ENCODE data around the gene LMBR1. TPM values are rescaled to one million over a fixed set of nuclear protein-coding genes. Genes with fewer than 3 reads are reported as not detected.

Gene LMBR1
- total and polyA plus RNA-seq, 5 donors from 2014 or later, result 35.7 to 71.9 (median 39.9) TPM

- ATAC-seq (ENCODE audit: low read depth in 2 of 2) (no peak), DNase-seq (no peak)
- Mint-ChIP-seq H3K9me3 (no peaks in the 10 kb centered on the region), H3K36me3 (peaks cover 27% of the 10 kb centered on the region), H3K4me3 (no peak overlapping the region), H3K4me1 (peaks cover 2 to 14% (median 6%) of the 10 kb centered on the region in 4 donors), H3K27me3 (no peaks in the 10 kb centered on the region), H3K27ac (no peak overlapping the region)
- peaks cover 28% of the 10 kb centered on the region for H3K36me3 ChIP-seq (ENCODE audit: control insufficient read depth, insufficient read depth, low read length)
- H3K9me3 ChIP-seq (ENCODE audit: control insufficient read depth in 2 of 2, low read length in 2 of 2), result no peaks in the 10 kb centered on the region
- H3K4me3 ChIP-seq (ENCODE audit: low read depth, low read length), result no peak overlapping the region
- H3K4me1 ChIP-seq (ENCODE audit: control insufficient read depth, insufficient read depth, low read length, poor library complexity, severe bottlenecking), result no peaks in the 10 kb centered on the region
- H3K27ac ChIP-seq (ENCODE audit: insufficient read depth, low read length, poor library complexity, severe bottlenecking), result no peak overlapping the region
- no peaks in the 10 kb centered on the region for H3K27me3 ChIP-seq (ENCODE audit: control insufficient read depth, insufficient read depth, low read length)
Observed at GRCh38 chr7:156752367-156753228, 140.4 kb downstream of the LMBR1 start.

GRCh38 chr7:156751319-156751718 is 141.7 kb downstream of the LMBR1 start:
- peaks cover 2 to 14% (median 6%) of the 10 kb centered on the region in 4 donors for H3K4me1 Mint-ChIP-seq
- no peak overlapping the region for H3K4me3 ChIP-seq (ENCODE audit: low read depth, low read length)
- no peak overlapping the region for H3K27ac ChIP-seq (ENCODE audit: insufficient read depth, low read length, poor library complexity, severe bottlenecking)
- no peak overlapping the region for H3K4me3 Mint-ChIP-seq
- ATAC-seq (ENCODE audit: low read depth in 2 of 2) (no peak), DNase-seq (peak in 1 of 3 donors; percentile 63)
- H3K9me3 Mint-ChIP-seq, result no peaks in the 10 kb centered on the region
- H3K9me3 ChIP-seq (ENCODE audit: control insufficient read depth in 2 of 2, low read length in 2 of 2), result no peaks in the 10 kb centered on the region
- H3K4me1 ChIP-seq (ENCODE audit: control insufficient read depth, insufficient read depth, low read length, poor library complexity, severe bottlenecking), result no peaks in the 10 kb centered on the region
- peaks cover 24% of the 10 kb centered on the region for H3K36me3 ChIP-seq (ENCODE audit: control insufficient read depth, insufficient read depth, low read length)
- H3K27me3 ChIP-seq (ENCODE audit: control insufficient read depth, insufficient read depth, low read length), result no peaks in the 10 kb centered on the region
- no peak overlapping the region for H3K27ac Mint-ChIP-seq
- H3K36me3 Mint-ChIP-seq, result peaks cover 22% of the 10 kb centered on the region
- no peaks in the 10 kb centered on the region for H3K27me3 Mint-ChIP-seq

- H3K9me3 Mint-ChIP-seq, result peaks cover 0 to 3% (median 0%) of the 10 kb centered on the region in 7 donors
- H3K27ac ChIP-seq (ENCODE audit: insufficient read depth, low read length, poor library complexity, severe bottlenecking), result no peak overlapping the region
- peaks cover 8% of the 10 kb centered on the region for H3K36me3 ChIP-seq (ENCODE audit: control insufficient read depth, insufficient read depth, low read length)
- H3K36me3 Mint-ChIP-seq, result peaks cover 29% of the 10 kb centered on the region
- ATAC-seq (ENCODE audit: low read depth in 2 of 2), result no peak
- no peak overlapping the region for H3K4me3 ChIP-seq (ENCODE audit: low read depth, low read length)
- peaks cover 2 to 10% (median 8%) of the 10 kb centered on the region in 4 donors for H3K4me1 Mint-ChIP-seq
- no peaks in the 10 kb centered on the region for H3K27me3 ChIP-seq (ENCODE audit: control insufficient read depth, insufficient read depth, low read length)
- no peak overlapping the region for H3K27ac Mint-ChIP-seq
- H3K27me3 Mint-ChIP-seq, result no peaks in the 10 kb centered on the region
- no peak overlapping the region for H3K4me3 Mint-ChIP-seq
- no peaks in the 10 kb centered on the region for H3K9me3 ChIP-seq (ENCODE audit: control insufficient read depth in 2 of 2, low read length in 2 of 2)
- DNase-seq, result no peak
- no peaks in the 10 kb centered on the region for H3K4me1 ChIP-seq (ENCODE audit: control insufficient read depth, insufficient read depth, low read length, poor library complexity, severe bottlenecking)
Observed at GRCh38 chr7:156747718-156748117, 145.3 kb downstream of the LMBR1 start.

GRCh38 chr7:156746891-156747290 is 146.1 kb downstream of the LMBR1 start:
- Mint-ChIP-seq H3K4me1 (peaks cover 3 to 10% (median 8%) of the 10 kb centered on the region in 4 donors), H3K27me3 (no peaks in the 10 kb centered on the region), H3K9me3 (peaks cover 0 to 3% (median 1%) of the 10 kb centered on the region in 7 donors), H3K36me3 (peaks cover 34% of the 10 kb centered on the region), H3K4me3 (no peak overlapping the region), H3K27ac (no peak overlapping the region)
- Histone ChIP-seq H3K4me1 (ENCODE audit: control insufficient read depth, insufficient read depth, low read length, poor library complexity, severe bottlenecking) (no peaks in the 10 kb centered on the region), H3K9me3 (ENCODE audit: control insufficient read depth in 2 of 2, low read length in 2 of 2) (no peaks in the 10 kb centered on the region), H3K27me3 (ENCODE audit: control insufficient read depth, insufficient read depth, low read length) (no peaks in the 10 kb centered on the region), H3K36me3 (ENCODE audit: control insufficient read depth, insufficient read depth, low read length) (peaks cover 7% of the 10 kb centered on the region), H3K27ac (ENCODE audit: insufficient read depth, low read length, poor library complexity, severe bottlenecking) (no peak overlapping the region), H3K4me3 (ENCODE audit: low read depth, low read length) (no peak overlapping the region)
- no peak for DNase-seq
- no peak for ATAC-seq (ENCODE audit: low read depth in 2 of 2)

GRCh38 chr7:156739596-156739995 is 153.4 kb downstream of the LMBR1 start:
- DNase-seq (no peak), ATAC-seq (ENCODE audit: low read depth in 2 of 2) (no peak)
- H3K4me1 ChIP-seq (ENCODE audit: control insufficient read depth, insufficient read depth, low read length, poor library complexity, severe bottlenecking), result no peaks in the 10 kb centered on the region
- no peak overlapping the region for H3K4me3 ChIP-seq (ENCODE audit: low read depth, low read length)
- no peak overlapping the region for H3K4me3 Mint-ChIP-seq
- H3K9me3 Mint-ChIP-seq, result peaks cover 4 to 17% (median 7%) of the 10 kb centered on the region in 7 donors
- no peaks in the 10 kb centered on the region for H3K27me3 Mint-ChIP-seq
- H3K9me3 ChIP-seq (ENCODE audit: control insufficient read depth in 2 of 2, low read length in 2 of 2), result peaks cover 0 to under 1% of the 10 kb centered on the region in 2 experiments
- no peak overlapping the region for H3K27ac Mint-ChIP-seq
- peaks cover 59% of the 10 kb centered on the region for H3K36me3 Mint-ChIP-seq
- H3K36me3 ChIP-seq (ENCODE audit: control insufficient read depth, insufficient read depth, low read length), result peaks cover 26% of the 10 kb centered on the region
- peaks cover 2 to 25% (median 7%) of the 10 kb centered on the region in 4 donors for H3K4me1 Mint-ChIP-seq
- H3K27me3 ChIP-seq (ENCODE audit: control insufficient read depth, insufficient read depth, low read length), result no peaks in the 10 kb centered on the region
- H3K27ac ChIP-seq (ENCODE audit: insufficient read depth, low read length, poor library complexity, severe bottlenecking), result no peak overlapping the region

GRCh38 chr7:156735851-156736250 is 157.1 kb downstream of the LMBR1 start:
- no peak overlapping the region for H3K27ac ChIP-seq (ENCODE audit: insufficient read depth, low read length, poor library complexity, severe bottlenecking)
- Mint-ChIP-seq H3K36me3 (peaks cover 71% of the 10 kb centered on the region), H3K9me3 (peaks cover 4 to 27% (median 8%) of the 10 kb centered on the region in 7 donors), H3K27me3 (peaks cover 5% of the 10 kb centered on the region), H3K27ac (no peak overlapping the region), H3K4me1 (peaks cover 0 to 28% (median 6%) of the 10 kb centered on the region in 4 donors), H3K4me3 (no peak overlapping the region)
- ATAC-seq (ENCODE audit: low read depth in 2 of 2) (no peak), DNase-seq (no peak)
- peaks cover 3 to 16% of the 10 kb centered on the region in 2 experiments for H3K9me3 ChIP-seq (ENCODE audit: control insufficient read depth in 2 of 2, low read length in 2 of 2)
- H3K4me1 ChIP-seq (ENCODE audit: control insufficient read depth, insufficient read depth, low read length, poor library complexity, severe bottlenecking), result no peaks in the 10 kb centered on the region
- peaks cover 47% of the 10 kb centered on the region for H3K36me3 ChIP-seq (ENCODE audit: control insufficient read depth, insufficient read depth, low read length)
- no peaks in the 10 kb centered on the region for H3K27me3 ChIP-seq (ENCODE audit: control insufficient read depth, insufficient read depth, low read length)
- no peak overlapping the region for H3K4me3 ChIP-seq (ENCODE audit: low read depth, low read length)

DNA sequence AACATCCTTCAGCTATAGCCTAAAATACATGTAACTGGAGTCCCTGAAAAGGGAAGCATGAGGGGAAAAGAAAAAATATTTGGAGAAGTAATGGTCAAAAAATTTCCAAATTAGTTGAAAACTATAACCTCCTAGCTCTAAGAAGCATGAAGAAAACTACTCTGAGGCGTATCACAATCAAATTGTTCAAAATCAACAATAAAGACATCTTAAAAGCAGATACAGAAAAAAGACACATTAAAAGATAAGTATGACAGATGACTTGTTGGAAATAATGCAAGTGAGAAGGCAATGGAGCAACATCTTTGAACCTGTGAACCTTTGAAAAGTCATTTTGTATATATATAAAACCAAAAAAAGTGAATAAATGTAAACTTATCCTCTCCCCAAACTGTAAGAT is 159.3 kb downstream of the LMBR1 start:
- Mint-ChIP-seq H3K27ac (no peak overlapping the region), H3K36me3 (peaks cover 71% of the 10 kb centered on the region), H3K9me3 (peaks cover 4 to 27% (median 8%) of the 10 kb centered on the region in 7 donors)

More for the DNA sequence above, 159.3 kb downstream of the LMBR1 start:
- H3K36me3 ChIP-seq (ENCODE audit: control insufficient read depth, insufficient read depth, low read length), result peaks cover 47% of the 10 kb centered on the region
- peaks cover 3 to 16% of the 10 kb centered on the region in 2 experiments for H3K9me3 ChIP-seq (ENCODE audit: control insufficient read depth in 2 of 2, low read length in 2 of 2)
- no peaks in the 10 kb centered on the region for H3K4me1 ChIP-seq (ENCODE audit: control insufficient read depth, insufficient read depth, low read length, poor library complexity, severe bottlenecking)
- H3K4me3 ChIP-seq (ENCODE audit: low read depth, low read length), result no peak overlapping the region
- no peak overlapping the region for H3K4me3 Mint-ChIP-seq
- H3K4me1 Mint-ChIP-seq, result peaks cover 0 to 24% (median 5%) of the 10 kb centered on the region in 4 donors
- DNase-seq (no peak), ATAC-seq (ENCODE audit: low read depth in 2 of 2) (no peak)
- no peak overlapping the region for H3K27ac ChIP-seq (ENCODE audit: insufficient read depth, low read length, poor library complexity, severe bottlenecking)
- H3K27me3 ChIP-seq (ENCODE audit: control insufficient read depth, insufficient read depth, low read length), result no peaks in the 10 kb centered on the region
- H3K27me3 Mint-ChIP-seq, result peaks cover 5% of the 10 kb centered on the region
